Ecto neural progenitor cell (in vitro differentiated cells): Measurements from ENCODE around the gene DCTN5.
"Not testable (repeated sequence)": the region's sequence is repeated elsewhere in the genome, so short reads cannot be mapped to it uniquely, and the experiment has no call there.

Source experiments
- DNase-seq: peaks from one replicate; pipeline ENCODE4 v3.0.0-alpha.2; 2018; ENCODE audit warnings: low spot score

Gene DCTN5

GRCh38 chr16:23694265-23694643 lies 53.0 kb downstream of the DCTN5 start:
- no peak for DNase-seq

- peak; percentile 82 for DNase-seq
Measured at GRCh38 chr16:23694644-23695373, 53.5 kb downstream of the DCTN5 start.

- no peak for DNase-seq
Measured at GRCh38 chr16:23695756-23696155, 54.5 kb downstream of the DCTN5 start.

GRCh38 chr16:23699100-23699499 lies 57.8 kb downstream of the DCTN5 start:
- DNase-seq: no peak

DNA sequence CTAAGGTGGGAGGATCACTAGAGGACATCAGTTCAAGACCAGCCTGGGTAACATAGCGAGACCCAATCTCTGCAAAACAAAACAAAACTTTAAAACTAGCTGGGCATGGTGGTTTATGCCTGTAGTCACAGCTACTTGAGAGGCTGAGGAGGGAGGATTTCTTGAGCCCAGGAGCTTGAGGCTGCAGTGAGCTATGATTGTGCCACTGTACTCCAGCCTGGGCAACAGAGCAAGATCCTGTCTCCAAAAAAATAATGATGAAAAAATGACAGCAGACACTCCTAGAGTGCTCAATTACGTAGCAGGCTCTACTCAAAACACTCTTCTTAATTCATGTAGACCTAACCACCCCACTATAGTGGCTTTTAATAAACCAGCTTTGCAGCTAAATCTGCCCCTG lies 58.8 kb downstream of the DCTN5 start:
- no peak for DNase-seq

- peak; percentile 56 for DNase-seq
Measured at GRCh38 chr16:23700509-23700908, 59.2 kb downstream of the DCTN5 start.

GRCh38 chr16:23701045-23701444 lies 59.8 kb downstream of the DCTN5 start:
- no peak for DNase-seq

GRCh38 chr16:23702951-23703350 lies 61.7 kb downstream of the DCTN5 start:
- DNase-seq: no peak

- DNase-seq: no peak
Measured at GRCh38 chr16:23704772-23705516, 63.7 kb downstream of the DCTN5 start.

GRCh38 chr16:23705517-23705902 lies 64.2 kb downstream of the DCTN5 start:
- no peak for DNase-seq

DNA sequence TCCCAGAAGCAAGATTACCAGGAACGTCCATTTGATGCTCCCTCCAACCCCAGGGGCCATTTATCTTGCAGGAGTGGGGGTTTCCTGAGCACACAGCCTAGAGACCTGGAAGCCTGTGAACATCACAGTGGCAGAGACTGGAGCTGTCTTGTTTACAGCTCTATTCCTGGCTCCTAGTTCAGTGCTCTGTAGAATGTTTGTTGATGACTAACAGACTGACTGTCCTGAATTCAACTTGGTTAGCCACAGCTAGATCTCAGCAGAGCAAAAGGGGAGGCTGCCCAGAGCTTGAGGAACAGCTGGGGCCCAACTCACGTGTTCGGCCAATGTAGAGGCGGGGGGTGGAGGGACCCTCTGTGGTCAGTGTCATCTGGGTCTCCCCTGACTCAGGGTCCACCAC lies 65.2 kb downstream of the DCTN5 start:
- DNase-seq: no peak

- no peak for DNase-seq
Measured at GRCh38 chr16:23709536-23709935, 68.3 kb downstream of the DCTN5 start.

DNA sequence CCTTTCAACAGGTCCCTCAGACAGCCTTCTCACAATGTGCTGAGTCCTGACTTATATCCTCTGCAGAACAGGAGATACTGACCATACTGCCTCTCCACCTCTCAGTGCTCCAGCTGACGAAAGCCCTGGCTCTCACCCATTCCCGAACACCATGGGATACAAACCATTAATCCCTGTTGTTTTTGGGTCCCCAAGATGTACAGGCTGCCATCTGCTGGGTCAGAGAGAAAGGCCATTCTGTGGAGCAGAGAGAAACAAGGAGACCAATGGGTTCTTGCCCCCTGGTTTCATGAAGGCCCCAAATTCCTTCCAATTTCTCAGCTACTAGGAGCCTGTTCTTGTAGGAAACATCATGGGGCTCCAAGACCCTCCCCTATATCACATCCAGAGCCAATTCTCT lies 68.7 kb downstream of the DCTN5 start:
- DNase-seq: no peak

DNA sequence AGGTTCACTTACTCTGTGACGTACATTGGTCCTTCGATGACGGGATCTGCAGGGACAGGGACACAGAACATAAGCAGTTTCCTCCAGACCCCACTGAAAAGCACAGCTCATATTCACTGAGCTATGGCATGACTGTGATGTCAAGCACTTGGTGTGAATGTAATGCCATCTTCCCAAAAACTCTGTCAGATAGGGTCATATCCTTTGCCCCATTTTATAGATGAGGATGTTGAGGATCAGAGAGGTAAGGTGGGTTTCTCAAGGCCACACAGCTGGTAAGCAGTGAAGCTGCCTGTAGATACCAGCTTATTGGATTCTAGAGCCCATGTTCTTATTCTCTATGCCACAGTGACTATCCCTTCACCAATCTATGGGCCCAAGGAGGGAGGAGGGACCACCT lies 69.2 kb downstream of the DCTN5 start:
- DNase-seq: no peak

DNA sequence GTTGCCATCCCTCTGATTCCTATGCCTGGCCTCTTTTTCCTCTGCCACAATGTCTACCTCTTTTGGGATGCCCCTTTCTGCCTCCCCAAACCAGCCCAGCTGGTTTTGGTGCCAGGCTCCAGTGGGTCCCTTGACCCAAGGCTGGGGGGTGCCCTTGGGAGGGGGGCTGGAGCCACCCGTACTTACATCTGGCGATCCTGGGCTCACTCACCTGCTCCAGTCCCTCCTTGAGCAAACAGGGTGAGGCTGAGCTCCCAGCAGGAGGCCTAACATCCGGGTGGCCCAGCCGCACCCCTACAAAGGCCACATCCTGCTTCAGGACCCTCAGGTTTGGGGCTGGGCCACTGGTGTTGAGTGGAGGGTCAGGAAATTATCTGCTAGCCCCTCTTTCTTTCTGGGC lies 70.5 kb downstream of the DCTN5 start:
- no peak for DNase-seq

- peak; percentile 60 for DNase-seq
Measured at GRCh38 chr16:23712976-23713375, 71.7 kb downstream of the DCTN5 start, which contains the start of gene ERN2. TSS of gene ERN2 (minus strand) at chr16:23713222. CDS start at chr16:23713187, 35 bp downstream.

DNA sequence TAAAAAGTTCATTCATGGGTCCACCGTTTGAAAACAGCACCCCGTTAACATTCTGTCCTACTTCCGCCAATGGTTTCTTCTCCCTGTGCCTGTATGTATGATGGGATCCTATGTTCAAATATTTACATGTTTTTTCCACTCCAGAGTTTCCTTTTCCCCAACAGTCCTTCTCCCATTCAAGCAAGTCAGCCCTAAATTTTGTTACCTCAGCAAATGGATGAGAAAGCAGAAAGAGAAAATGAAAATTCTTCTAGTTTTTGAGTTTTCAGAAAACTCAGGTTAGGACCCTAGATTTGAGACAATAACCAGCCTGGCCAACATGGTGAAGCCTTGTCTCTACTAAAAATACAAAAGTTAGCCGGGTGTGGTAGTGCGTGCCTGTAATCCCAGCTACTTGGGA lies 75.2 kb downstream of the DCTN5 start:
- DNase-seq: no peak

DNA sequence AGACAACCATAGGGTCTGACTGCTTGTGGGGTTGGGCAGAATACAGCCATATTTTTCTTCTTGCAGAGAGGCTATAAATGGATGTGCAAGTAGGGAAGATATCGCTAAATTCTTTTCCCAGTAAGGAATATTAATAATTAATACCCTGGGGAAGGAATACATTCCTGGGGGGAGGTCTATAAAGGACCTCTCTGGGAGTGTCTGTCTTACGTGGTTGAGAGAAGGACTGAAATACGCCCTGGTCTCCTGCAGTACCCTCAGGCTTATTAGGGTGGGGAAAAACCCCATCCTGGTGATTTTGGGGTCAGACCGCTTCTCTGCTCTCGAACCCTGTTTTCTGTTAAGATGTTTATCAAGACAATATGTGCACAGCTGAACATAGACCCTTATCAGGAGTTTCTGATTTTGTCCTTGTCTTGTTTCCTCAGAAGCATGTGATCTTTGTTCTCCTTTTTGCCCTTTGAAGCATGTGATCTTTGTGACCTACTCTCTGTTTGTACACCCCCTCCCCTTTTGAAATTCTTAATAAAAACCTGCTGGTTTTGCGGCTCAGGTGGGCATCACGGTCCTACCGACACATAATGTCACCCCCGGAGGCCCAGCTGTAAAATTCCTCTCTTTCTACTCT lies 81.5 kb downstream of the DCTN5 start:
- not testable (repeated sequence) for DNase-seq

DNA sequence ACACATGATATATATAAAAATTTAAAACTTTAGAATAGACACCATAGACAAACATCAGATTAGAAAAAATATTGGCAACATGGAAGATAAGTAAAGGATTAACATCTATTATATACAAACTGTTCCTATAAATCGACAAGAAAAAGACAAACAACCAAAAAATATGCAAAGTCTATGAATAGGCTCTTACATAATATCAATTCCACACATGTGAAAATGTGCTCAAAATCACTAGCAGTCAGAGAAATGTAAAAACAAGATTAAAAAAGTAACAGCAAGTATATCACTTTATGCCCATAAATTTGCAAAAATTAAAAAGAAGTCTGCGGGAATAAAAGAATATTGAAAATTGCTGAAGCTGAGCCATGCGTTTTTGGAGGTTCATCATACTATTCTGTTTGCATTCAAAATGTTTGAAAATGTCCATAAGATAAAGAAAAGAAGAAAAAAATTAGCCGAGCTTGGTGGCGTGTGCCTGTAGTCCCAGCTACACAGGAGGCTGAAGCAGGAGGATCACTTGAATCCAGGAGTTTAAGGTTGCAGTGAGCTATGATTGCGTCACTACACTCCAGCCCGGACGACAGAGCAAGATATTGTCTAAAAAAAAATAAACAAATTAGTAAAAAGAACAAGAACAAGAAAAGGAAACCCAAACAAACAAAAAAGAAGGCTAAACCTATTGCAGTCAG lies 83.0 kb downstream of the DCTN5 start:
- no peak for DNase-seq

GRCh38 chr16:23724785-23725131 lies 83.5 kb downstream of the DCTN5 start:
- no peak for DNase-seq

- no peak for DNase-seq
Measured at GRCh38 chr16:23726710-23727109, 85.4 kb downstream of the DCTN5 start.
